EL (cell line): ENCODE data around the gene GLIS2.

Experiments
- DNase-seq: peaks from one replicate; pipeline ENCODE4 v3.0.0-alpha.2; 2016

Gene GLIS2

DNA sequence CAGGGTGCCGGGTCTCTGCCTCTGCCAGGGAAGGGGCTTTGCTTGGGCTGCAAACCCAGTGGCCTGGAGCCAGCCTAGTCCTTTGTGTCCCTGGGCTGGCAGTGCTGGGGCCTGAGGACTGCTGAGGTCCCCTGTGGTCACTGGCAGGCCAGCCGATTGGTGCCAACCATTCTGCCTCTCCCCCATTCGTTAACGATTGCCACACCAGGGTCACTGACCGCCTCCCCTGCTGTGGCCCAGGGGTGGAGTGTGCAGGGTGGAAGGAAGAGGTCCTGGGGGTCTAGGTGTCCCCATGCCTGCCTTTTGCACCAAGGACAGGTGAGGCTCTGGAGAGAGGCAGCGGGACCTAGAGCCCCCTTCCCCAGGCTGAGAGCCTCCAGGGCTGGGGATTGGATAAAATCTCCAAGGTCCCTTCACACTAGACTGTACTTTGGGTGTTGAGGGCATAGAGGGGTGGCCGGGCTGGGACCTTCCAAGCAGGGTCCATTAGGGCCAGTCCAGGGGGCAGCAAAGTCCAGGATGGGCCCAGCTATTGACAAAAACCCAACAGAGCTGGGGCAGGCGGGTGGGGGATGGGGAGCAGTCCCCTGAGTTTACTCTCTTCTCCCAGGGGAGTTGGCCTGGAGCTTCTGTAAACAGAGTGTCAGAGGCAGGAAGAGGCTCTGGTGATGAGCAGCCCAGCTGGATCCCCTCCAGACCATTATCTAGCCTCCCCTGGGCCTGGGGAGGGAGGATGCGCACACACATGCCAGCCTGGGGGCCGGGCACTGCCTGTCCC is 56.9 kb downstream of the GLIS2 start:
- DNase-seq: peak; percentile 92

DNA sequence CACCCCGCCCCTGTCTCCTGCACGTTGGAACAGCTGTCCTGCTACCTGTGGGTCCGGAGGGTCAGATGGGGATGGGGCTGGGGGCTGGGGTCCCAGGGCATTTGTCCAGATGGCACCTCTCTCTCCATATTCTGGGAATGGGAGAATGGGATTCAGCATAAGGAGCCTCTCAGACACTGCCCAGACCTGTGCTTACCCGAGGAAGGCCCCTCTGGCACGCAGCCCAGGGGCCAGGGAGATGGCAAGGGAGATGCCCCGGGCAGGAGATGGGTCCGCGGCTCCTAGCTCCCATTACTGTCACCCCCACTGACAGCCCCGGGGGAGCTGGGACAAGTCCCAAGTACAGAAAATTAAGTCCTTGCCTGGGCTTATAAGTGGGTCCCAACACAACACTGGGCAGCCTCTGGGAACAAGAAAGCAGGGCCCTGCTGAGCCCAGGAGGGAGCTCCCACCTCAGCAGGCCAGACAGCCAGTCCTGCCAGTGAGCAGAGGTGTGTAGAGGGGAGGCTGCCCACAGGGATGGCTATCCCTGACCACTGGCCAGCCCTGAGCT is 57.6 kb downstream of the GLIS2 start:
- DNase-seq: peak; percentile 66

DNA sequence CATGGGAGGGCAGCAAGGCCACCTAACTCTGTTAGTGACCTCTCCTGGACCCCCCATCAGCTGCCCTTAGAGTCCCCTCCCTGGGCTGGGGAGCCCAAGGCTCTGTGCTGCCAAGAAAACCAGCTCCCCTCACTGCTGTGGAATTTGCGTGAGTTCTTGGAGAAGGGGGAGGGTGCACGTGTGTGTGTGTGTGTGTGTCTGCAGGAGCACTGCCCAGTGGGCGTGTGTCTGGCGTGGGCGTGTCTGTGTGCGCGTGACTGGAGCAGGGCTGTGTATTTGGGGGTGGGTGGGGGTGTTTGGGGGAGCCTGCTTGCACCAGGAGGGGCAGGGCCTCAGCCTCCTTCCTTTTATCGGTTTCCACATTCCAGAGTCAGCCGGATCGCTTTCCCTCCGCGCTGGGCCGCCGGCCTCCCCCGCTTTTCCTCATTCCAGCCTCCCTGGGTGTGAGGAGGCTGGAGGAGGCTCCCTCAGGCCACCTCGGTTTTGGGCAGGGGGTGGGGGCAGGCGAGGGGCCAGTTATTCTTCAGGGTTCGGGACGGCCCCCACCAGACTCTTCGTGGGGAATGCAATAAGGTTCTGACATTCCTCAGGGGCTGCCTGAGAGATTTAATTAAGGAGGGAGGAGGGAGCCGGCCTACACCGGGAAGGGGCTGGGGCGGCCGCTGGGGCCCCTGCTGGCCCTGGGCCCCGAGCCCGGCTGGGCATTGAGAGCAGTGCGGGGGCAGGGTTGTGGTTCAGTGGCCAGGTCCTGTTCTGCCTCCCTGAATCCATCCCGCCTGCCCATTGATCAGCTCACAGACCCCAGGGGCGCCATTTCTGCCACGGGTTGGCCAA is 58.3 kb downstream of the GLIS2 start:
- DNase-seq: peak; percentile 97

DNA sequence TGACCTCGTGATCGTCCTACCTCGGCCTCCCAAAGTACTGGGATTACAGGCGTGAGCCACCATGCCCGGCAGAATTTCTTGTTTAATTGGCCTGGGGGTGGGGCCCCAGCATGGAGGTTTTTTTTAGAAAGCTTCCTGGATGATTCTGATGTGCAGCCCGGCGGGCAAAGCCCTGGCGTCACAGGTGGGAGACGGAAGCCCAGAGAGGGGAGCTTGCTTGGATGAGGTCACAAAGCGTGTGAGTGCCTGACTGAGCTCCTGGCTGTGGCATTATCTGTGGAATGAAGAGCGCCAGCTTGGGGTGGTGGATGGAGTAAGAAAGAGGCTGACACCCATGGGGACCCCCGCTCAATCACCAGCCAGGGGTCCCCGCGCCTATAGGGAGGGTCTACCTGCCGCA is 59.9 kb downstream of the GLIS2 start:
- peak; percentile 72 for DNase-seq

DNA sequence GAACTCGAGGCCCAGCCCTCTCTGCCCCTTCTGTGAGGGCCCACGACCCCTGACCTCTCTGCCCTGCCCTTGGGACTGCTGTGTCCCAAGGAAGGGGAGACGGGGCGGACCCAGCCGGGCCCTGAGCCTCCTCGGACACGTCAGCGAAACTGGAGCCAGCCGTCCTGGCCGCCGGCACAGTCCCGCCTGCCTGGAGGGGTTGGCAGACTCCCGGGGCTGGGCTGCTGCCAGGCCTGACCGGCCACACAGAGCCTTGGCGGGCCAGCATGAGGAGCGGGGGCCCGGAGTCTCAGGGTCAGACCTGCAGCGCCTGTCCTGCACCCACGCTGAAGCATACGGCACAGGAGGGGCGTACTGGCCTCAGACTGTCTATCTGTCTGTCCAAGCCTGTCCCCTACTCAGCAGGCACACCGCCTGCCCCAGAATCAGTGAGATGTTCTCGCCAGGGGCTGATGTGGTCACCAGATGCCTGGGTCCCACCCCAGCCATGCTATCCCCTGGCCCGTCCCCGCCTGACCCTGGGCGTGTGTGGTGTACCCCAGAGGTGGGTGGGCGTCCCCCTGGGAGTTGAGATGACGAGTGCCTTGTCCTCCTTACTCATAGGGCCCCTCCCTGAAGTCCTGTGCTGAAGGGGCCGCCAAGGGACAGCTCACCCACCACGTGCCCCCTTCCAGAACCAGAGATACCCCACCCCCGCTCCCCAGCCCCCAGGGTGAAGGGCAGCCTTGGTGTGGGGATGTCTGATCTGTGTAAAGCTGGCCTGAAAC is 60.4 kb downstream of the GLIS2 start:
- peak; percentile 89 for DNase-seq

DNA sequence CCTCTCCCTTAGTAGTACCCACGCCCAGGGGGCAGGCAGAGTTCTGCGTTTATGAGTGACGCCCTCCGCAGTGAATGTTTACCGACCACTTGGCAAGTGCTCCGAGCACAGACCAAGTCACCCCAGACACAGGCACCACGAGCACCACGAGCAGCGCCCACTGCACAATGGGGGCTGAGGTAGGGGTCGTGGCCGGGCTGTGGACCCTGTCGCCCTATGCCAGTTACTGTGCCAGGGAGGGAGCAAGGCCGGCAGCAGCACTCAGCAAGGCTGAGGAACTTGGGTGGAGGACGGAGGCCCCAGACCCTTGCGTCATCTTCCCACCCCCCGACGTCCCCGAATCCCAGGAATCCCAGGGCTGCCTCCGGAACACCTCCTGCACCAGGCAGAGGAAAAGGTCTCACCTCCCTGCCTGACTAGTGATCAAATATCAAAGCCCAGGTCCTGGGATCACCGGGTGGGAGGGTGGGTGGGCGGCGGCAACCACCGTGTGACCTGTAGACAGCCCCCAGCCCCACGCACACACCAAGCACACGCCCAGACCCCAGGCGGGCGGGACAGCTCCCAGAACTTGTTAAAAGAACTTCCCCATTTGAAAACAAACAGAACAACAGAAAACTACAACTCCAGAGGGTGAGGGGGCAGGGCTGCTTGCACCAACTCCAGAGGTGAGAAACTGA is 61.2 kb downstream of the GLIS2 start:
- no peak for DNase-seq

DNA sequence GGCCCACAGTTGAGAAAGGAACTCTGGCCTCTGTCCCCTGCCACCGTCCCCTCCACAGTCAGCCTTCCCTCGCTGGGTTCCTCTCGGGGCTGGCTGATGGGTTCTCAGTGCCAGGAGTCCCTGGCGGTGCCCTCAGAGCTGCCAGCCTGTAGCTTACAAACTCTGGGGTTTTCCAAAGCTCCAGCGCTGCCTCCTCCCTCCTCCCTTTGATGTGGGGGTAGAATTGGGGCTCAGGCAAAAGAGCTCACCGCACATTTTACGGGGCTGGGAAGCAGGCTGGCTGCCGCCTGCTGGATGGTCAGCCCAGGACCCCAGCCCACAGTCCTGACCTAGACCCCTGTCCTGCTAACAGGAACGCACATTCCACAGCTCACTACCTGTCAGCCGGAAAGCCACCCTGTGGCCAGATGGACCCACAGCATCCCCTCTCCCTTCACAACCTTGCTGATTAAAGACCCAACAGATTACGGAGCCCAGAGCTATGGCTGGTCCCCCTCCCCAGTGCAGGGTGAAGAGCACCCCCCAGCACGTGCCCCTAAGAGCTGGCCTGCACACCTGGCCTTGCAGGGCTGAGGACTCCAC is 61.8 kb downstream of the GLIS2 start:
- no peak for DNase-seq

DNA sequence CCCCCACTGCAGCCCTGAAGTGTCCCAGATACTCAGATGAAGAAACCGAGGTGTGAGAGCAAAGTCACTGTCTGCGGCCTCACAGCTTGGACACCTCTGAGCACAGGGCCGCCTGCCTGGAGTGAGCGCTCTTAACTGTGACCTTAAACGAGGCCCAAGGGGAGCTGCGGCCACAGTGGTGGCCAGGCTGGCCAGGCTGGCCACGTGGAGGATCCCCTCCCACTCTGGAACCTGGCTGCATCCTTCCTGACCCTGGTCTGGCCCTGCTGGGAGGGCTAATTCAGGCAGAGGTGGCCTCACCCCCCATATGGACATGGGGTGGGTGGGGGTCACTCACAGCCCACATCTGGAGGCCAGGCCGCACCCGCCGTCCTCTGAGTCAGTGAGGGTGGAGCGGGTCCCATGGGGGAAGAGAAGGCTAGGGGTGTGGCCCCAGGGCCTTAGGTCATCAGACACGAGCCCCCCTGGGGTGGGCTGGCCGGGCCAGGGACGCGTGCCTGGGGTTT is 62.3 kb downstream of the GLIS2 start:
- no peak for DNase-seq

DNA sequence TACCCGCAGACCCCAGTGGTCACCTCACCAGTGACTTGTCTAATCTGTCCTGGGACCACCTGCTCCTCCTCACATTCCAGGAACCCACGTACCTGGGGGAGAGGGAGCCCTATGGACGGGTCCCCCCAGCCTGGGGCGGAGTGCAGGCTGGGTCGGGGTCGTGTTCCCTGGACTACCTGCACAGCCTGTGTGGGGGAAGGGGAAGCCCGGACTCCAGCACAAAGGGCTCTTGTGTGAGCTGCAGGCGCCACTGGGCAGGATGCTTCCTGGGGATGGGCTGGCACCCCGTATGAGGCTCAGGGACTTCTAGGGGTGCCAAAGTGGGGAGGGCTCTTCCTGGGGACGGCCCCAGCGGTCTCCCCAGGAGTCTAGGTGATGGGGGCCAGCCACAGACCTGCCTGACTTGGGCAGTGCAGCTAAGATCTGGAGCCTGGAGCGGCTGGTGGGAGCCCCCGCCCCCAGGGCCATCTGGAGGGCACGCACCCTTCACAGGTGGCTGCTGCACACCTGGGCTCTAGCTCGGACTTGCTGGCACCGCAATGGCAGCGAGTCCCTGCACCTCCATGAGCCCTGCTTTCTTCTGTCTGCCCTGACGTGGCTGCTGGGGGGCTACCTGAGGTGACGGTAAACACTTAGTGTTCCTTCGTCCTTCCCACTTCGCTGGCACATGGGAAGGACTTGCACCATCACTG is 63.3 kb downstream of the GLIS2 start:
- no peak for DNase-seq

DNA sequence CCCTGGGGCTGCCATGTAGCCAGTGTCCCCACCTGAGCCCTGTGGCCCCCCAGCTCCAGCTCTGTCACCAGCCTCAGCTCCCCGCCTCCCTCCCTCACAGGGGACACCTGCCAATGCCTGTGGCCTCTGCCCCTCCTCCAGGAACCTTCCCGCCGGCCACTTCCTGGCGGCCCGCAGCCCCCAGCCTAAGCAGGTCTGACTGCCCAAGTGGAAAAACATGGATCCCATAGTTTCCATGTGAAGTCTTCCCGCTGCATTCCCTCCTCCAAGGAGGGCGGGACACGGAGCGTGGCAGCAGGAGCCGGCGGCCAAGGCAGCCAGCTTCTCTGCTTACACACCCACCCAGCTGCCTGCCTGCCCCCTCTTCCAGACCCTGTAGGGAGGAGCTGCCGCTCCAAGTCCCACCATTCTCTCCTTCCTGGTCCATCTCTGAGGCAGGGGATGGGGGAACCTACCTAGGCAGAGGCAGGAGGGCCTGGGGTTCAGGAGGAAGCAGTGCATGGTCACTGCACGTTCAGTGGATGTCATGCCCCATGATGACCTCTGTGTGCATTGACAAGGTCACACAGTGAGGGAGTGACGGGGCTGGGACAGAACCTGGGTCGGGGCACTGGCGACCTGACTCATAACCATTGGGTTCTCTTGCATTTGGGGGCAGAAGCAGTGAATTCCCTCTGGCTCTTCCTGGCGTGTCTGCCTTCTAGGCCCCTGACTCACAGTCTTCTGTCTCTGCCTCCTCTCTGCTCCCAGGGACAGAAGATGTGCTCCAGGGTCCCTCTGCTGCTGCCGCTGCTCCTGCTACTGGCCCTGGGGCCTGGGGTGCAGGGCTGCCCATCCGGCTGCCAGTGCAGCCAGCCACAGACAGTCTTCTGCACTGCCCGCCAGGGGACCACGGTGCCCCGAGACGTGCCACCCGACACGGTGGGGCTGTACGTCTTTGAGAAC is 64.5 kb downstream of the GLIS2 start:
- DNase-seq: no peak

DNA sequence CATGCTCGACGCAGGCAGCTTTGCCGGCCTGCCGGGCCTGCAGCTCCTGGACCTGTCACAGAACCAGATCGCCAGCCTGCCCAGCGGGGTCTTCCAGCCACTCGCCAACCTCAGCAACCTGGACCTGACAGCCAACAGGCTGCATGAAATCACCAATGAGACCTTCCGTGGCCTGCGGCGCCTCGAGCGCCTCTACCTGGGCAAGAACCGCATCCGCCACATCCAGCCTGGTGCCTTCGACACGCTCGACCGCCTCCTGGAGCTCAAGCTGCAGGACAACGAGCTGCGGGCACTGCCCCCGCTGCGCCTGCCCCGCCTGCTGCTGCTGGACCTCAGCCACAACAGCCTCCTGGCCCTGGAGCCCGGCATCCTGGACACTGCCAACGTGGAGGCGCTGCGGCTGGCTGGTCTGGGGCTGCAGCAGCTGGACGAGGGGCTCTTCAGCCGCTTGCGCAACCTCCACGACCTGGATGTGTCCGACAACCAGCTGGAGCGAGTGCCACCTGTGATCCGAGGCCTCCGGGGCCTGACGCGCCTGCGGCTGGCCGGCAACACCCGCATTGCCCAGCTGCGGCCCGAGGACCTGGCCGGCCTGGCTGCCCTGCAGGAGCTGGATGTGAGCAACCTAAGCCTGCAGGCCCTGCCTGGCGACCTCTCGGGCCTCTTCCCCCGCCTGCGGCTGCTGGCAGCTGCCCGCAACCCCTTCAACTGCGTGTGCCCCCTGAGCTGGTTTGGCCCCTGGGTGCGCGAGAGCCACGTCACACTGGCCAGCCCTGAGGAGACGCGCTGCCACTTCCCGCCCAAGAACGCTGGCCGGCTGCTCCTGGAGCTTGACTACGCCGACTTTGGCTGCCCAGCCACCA is 65.4 kb downstream of the GLIS2 start:
- no peak for DNase-seq

DNA sequence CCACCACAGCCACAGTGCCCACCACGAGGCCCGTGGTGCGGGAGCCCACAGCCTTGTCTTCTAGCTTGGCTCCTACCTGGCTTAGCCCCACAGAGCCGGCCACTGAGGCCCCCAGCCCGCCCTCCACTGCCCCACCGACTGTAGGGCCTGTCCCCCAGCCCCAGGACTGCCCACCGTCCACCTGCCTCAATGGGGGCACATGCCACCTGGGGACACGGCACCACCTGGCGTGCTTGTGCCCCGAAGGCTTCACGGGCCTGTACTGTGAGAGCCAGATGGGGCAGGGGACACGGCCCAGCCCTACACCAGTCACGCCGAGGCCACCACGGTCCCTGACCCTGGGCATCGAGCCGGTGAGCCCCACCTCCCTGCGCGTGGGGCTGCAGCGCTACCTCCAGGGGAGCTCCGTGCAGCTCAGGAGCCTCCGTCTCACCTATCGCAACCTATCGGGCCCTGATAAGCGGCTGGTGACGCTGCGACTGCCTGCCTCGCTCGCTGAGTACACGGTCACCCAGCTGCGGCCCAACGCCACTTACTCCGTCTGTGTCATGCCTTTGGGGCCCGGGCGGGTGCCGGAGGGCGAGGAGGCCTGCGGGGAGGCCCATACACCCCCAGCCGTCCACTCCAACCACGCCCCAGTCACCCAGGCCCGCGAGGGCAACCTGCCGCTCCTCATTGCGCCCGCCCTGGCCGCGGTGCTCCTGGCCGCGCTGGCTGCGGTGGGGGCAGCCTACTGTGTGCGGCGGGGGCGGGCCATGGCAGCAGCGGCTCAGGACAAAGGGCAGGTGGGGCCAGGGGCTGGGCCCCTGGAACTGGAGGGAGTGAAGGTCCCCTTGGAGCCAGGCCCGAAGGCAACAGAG is 66.3 kb downstream of the GLIS2 start:
- DNase-seq: no peak

DNA sequence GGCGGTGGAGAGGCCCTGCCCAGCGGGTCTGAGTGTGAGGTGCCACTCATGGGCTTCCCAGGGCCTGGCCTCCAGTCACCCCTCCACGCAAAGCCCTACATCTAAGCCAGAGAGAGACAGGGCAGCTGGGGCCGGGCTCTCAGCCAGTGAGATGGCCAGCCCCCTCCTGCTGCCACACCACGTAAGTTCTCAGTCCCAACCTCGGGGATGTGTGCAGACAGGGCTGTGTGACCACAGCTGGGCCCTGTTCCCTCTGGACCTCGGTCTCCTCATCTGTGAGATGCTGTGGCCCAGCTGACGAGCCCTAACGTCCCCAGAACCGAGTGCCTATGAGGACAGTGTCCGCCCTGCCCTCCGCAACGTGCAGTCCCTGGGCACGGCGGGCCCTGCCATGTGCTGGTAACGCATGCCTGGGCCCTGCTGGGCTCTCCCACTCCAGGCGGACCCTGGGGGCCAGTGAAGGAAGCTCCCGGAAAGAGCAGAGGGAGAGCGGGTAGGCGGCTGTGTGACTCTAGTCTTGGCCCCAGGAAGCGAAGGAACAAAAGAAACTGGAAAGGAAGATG is 67.0 kb downstream of the GLIS2 start:
- DNase-seq: no peak

DNA sequence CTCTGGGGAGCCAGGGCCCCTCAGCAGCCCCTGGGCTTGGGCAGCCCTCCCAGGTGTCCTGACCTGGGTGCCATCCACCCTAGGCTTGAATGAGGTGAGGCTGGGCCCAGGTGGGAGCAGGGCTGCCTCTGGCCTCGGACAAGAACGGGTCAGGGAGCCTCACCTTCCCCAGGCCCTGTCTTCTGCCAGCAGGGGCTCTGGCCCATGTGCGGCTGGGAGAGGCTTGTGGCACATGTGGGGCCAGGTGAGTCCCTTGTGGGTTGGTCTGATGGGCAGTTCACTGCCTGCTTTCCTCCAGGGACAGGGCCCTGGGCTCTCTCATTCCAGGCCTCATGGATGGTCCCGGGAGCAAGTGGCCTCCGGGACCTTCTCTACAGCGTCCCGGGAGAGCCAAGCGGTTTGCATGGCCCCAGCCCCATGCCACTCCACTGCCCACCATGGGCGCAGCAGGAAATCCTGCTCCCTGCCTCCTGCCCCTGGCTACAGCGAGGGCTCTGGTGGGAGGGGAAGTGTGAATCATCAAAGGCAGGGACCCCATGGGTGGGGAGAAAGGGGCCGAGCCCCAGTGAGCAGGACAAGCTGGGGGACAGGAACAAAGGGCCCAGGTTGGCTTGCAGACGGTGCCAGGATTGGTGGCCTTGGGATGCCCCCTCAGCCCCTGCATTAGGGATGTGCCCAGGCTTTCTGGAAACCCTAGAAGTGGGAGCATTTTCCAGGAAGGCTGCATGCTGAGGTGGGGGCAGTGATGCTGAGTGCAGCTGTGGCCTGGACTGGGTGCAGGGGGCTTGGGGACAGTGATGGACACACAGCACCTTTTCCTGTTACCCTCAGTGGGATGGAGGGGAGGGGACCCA is 68.0 kb downstream of the GLIS2 start:
- no peak for DNase-seq

DNA sequence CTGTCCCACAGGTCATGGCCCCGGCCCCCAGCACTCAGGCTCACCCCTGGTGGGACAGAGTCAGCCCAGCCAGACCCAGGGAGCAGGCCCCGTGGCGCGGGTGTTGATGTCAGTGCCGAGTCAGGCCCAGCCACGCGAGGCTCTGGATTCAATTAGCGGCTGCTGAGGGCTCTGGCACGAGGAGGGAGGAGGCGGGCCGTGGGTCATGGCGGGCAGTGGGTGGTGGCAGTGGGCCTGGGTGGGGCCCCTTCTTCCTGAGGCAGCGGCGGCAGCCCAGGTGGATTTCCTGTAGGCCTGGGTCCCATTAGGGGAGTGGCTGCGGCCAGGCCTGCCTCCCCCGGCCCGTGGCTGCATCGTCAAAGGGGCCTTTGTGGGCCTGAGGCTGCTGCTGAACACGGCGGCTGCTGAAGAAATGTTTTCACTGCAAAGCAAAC is 68.7 kb downstream of the GLIS2 start:
- DNase-seq: no peak

DNA sequence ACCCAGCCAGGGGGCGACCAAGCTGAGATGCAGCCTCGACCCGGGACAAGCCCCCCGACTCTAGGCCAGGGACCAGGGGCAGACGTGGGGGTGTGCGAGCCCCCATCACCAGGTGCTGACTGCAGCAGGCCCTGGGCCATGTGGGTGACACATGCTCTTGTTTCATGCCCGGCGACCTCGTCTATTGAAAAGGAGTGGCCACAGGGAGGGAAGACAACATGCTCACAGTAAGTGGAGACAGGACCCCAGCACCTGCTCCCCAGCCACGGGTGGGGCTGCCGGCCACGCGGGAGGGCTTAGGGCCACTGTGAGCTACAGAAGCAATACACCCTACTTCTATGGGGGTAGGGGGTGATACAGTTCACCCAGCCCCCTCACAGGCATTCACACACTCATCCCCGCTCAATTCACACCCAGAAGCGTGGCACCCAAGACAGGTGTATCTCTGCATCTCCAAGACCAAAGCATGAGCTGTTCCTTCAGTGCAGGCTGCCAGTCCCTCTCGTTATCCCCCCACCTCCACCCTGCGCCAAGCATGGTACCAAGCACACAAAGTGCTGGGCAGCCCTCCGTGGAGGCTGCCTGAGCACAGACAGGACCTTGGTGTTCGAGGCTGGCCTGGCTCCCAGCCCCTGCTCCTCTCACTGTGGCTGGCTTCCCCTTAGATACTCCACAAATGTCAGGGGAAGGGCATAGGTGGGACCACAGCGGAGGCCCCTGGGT is 69.4 kb downstream of the GLIS2 start:
- no peak for DNase-seq
